Right lobe of liver (tissue), 6 donors: Measurements from ENCODE around the gene ADAT1. TPM values are rescaled to one million over a fixed set of nuclear protein-coding genes. Genes with fewer than 3 reads are reported as not detected.

Experiments
- ATAC-seq, 4 donors: fragments of 200-7000 bp; cut with Tn5 transposase; one replicate each; pipeline ENCODE4 v1.9.1; 2020; ENCODE audit warnings: mild to moderate bottlenecking in 4 of 4, moderate library complexity in 4 of 4
- DNase-seq, 3 donors: peaks; one replicate each; pipeline ENCODE4 v3.0.0-alpha.2; 2020
- H3K27ac ChIP-seq, 3 donors: fragments of 200-600 bp; one replicate each; pipeline ENCODE4 v1.8.0; 2022
- H3K27me3 ChIP-seq, 2 donors: fragments of 200-600 bp; one replicate each; pipeline ENCODE4 v1.8.0; 2022
- H3K36me3 ChIP-seq, 4 donors: fragments of 200-600 bp; sonication (generic) in 1 of 4; one replicate each; pipeline versions ENCODE4 v1.5.1 to v1.8.0; 2017 to 2022; ENCODE audit warnings: control low read depth in 1 of 4
- H3K4me1 ChIP-seq, 4 donors: fragments of 200-600 bp; sonication (generic) in 1 of 4; one replicate each; pipeline versions ENCODE4 v1.5.1 to v1.8.0; 2017 to 2022; ENCODE audit warnings: control low read depth in 1 of 4
- H3K4me3 ChIP-seq, 3 donors: fragments of 200-600 bp; one replicate each; pipeline ENCODE4 v1.8.0; 2022
- H3K9me3 ChIP-seq, 4 donors: fragments of 200-600 bp; sonication (generic) in 1 of 4; one replicate each; pipeline versions ENCODE4 v1.5.1 to v1.8.0; 2017 to 2022; ENCODE audit warnings: control low read depth in 1 of 4
- CTCF ChIP-seq, 4 donors: fragments of 200-600 bp in 3 of 4; fragments of 450-650 bp in 1 of 4; IDR thresholded peaks; one replicate each; pipeline versions ENCODE4 v1.5.1 to v1.8.0; 2016 to 2022; ENCODE audit warnings: antibody characterized with exemption in 4 of 4, mild to moderate bottlenecking in 2 of 4
- POLR2A ChIP-seq: fragments of 450-650 bp; IDR thresholded peaks from one replicate; pipeline ENCODE4 v1.6.1; 2017; ENCODE audit warnings: antibody characterized with exemption, mild to moderate bottlenecking
- WGBS: methylation state at CpG from one replicate; pipeline ENCODE4 v1.1.6; 2018; ENCODE audit warnings: low coverage, low lambda C conversion rate; ENCODE audit not compliant: insufficient coverage; ENCODE audit errors: missing lambda C conversion rate; 5-methylcytosine and 5-hydroxymethylcytosine counted together
- intact Hi-C, 2 donors: fragments of 100-400 bp; cut with DNase I; formaldehyde crosslinking; loops; one replicate each; pipeline versions ENCODE4 v1.11.2 to v1.14.1; 2022
- long read RNA-seq: library from polyadenylated mRNA; unstranded; transcript quantifications from one replicate; pipeline ENCODE4 v2.0.0, GENCODE V29; 2019
- total RNA-seq, 6 experiments: library from RNA; depleted of rRNA in 2 of 6; stranded (reverse); fragments of >200 nt in 2 of 6; fragmentation: NEBNext Ultra II Directional in 3 of 6; extraction: Animal tissue kit (Norgen Biotek cat#: 25700) in 3 of 6; gene quantifications; one replicate each; pipeline versions ENCODE4 v1.1.0 to v1.2.4, GENCODE V29; 2016 to 2023
- donor health status: DM: no; HTN: yes; CAD: no.
- donor health status: DM: no; HTN: no; CAD: no.
- donor health status: DM: no; HTN: no; CAD: no.
- donor health status: DM: no; HTN: yes; CAD: no.
- donor health status: DM: no; HTN: yes; CAD: no.

The ADAT1 gene
- total RNA-seq: 10 to 100 TPM; 17.7 to 29.7 (median 20.7) TPM
- long read RNA-seq: 0 reads

- WGBS: 2% methylated on average over 41 of the region's 62 CpGs
- ATAC-seq (peak; percentile 95 to 97 (median 96)), DNase-seq (peak; percentile 98 to 99 (median 99))
- Histone ChIP-seq H3K9me3 (no peaks in the 10 kb centered on the region), H3K27me3 (no peaks in the 10 kb centered on the region), H3K36me3 (peaks cover 0 to 28% (median 6%) of the 10 kb centered on the region in 4 donors), H3K27ac (peak within 1 kb of the TSS; percentile 62 to 90 (median 81)), H3K4me3 (peak within 1 kb of the TSS; percentile 71 to 86 (median 85)), H3K4me1 (peaks cover 0 to 11% (median 4%) of the 10 kb centered on the region in 4 donors)
- TF ChIP-seq POLR2A (peak; percentile 78), CTCF (IDR thresholded peaks at IDR 0.05) (no peak)
- intact Hi-C loops: no loop called here
Observed at GRCh38 chr16:75622761-75623605, at the start of gene ADAT1. Gene ADAT1, minus strand, starts transcription at chr16:75623281. Its CDS starts 2,482 bp downstream, at chr16:75620799.

GRCh38 chr16:75667503-75667902 is 44.4 kb upstream of the ADAT1 start:
- no peak for ATAC-seq
- Histone ChIP-seq H3K27me3 (no peaks in the 10 kb centered on the region), H3K36me3 (no peaks in the 10 kb centered on the region), H3K4me1 (no peaks in the 10 kb centered on the region), H3K9me3 (no peaks in the 10 kb centered on the region), H3K4me3 (no peak overlapping the region), H3K27ac (no peak overlapping the region)
- intact Hi-C loops: no loop called here
- no peak for DNase-seq
- TF ChIP-seq POLR2A (no peak), CTCF (IDR thresholded peaks at IDR 0.05) (no peak)

GRCh38 chr16:75660726-75661302 is 37.7 kb upstream of the ADAT1 start:
- Histone ChIP-seq H3K9me3 (no peaks in the 10 kb centered on the region), H3K27me3 (no peaks in the 10 kb centered on the region), H3K27ac (no peak overlapping the region), H3K4me1 (no peaks in the 10 kb centered on the region), H3K36me3 (peaks cover 0 to 32% (median 7%) of the 10 kb centered on the region in 4 donors), H3K4me3 (no peak overlapping the region)
- intact Hi-C loops: no loop called here
- no peak for TF ChIP-seq POLR2A
- ATAC-seq: peak; percentile 30 to 63 (median 39)
- DNase-seq: no peak
- WGBS: 77% methylated on average over 4 of the region's 4 CpGs

- no peak overlapping the region for H3K27ac ChIP-seq
- H3K27me3 ChIP-seq: no peaks in the 10 kb centered on the region
- no peaks in the 10 kb centered on the region for H3K4me1 ChIP-seq
- TF ChIP-seq POLR2A (no peak), CTCF (IDR thresholded peaks at IDR 0.05) (no peak)
- WGBS: 60% methylated on average over 2 of the region's 6 CpGs
- ATAC-seq (no peak), DNase-seq (no peak)
- H3K9me3 ChIP-seq: no peaks in the 10 kb centered on the region
- H3K36me3 ChIP-seq: peaks cover 4 to 37% (median 12%) of the 10 kb centered on the region in 4 donors
- H3K4me3 ChIP-seq: no peak overlapping the region
- intact Hi-C loops: no loop called here
Observed at GRCh38 chr16:75660321-75660720, 37.2 kb upstream of the ADAT1 start.

GRCh38 chr16:75658175-75658574 is 35.1 kb upstream of the ADAT1 start:
- Histone ChIP-seq H3K4me1 (no peaks in the 10 kb centered on the region), H3K27me3 (no peaks in the 10 kb centered on the region), H3K4me3 (no peak overlapping the region), H3K36me3 (peaks cover 7 to 49% (median 18%) of the 10 kb centered on the region in 4 donors), H3K27ac (no peak overlapping the region), H3K9me3 (no peaks in the 10 kb centered on the region)
- intact Hi-C loops: no loop called here
- ATAC-seq (no peak), DNase-seq (no peak)
- TF ChIP-seq CTCF (IDR thresholded peaks at IDR 0.05) (no peak), POLR2A (no peak)
- WGBS: no CpG with 5 or more reads among the region's 2 CpGs
